Occipital lobe (tissue), 2 donors: ENCODE results near the gene HSPA12A. TPM values are rescaled to one million over a fixed set of nuclear protein-coding genes. Genes with fewer than 3 reads are reported as not detected.
A peak's percentile ranks its signal among the peaks of the same experiment; 100 is the strongest.

Experiments
- DNase-seq: peaks from one replicate; lab custom pipeline; 2025; lab: John Stamatoyannopoulos, UW
- total RNA-seq: library from RNA; depleted of rRNA; stranded (reverse); fragments of >200 nt; gene quantifications from one replicate; pipeline ENCODE4 v1.2.3, GENCODE V29; 2014

The HSPA12A gene
- total RNA-seq, 1 donor from 2014 or later: 17.3 TPM

DNA sequence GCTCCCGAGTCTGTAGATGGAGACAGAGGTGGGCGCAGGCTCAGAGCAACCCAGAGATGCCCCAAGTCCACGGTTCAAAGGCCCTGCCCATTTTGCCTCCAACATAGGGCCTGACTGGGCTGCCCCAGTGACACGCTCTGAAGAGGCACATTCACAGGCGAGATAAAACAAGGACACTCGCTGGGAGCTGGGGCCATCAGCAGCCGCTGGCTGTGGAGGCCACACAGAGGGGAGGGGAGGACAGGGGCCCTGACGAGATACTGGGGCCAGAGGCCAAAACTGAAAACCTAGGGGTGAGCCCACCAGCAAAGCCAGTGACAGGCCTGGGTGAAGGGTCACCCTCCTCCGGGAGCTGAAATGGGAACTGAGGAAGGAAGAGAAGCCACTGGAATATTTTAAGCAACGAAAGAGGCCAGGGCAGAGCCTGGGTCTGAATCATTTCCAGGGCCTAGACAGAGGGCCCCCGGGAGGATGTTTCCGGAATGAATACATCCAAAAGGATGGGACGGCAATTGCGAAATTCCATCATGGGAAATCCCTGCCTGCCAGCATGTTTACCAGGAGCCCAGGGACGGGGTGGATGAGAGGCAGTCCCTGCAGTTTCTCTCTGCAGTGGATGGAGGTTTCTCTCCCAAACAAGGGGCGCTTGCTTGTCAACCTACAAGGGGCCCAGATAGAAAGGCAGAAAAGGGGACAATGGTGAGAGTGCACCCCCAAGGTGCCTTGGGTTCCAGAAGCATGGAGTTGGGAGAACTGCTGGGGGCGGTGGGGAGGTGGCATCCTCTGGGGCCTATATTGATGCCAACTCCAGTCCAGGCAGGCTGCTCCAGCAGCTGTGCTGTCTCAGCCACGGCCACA lies 29.0 kb upstream of the HSPA12A start:
- DNase-seq: no peak

DNA sequence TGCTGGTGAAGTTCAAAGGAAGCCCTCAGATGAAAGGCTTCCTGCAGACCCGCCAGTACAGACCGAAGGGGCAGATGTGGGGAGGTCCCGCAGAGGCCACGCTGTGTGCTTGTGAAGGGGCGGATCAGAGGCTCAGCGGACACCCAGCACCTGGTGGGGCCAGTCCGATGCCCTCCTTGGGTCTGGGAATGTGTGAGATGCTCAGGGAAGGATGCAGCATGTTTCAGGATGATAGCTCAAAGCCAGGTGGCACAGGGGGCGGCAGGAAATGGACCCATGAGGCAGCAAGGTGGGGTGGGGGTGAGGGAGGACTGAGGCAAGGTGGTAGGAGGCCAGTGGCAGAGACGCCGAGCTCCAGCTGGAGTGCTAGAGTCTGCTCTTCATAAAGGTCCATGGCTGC lies 27.9 kb upstream of the HSPA12A start:
- no peak for DNase-seq

DNA sequence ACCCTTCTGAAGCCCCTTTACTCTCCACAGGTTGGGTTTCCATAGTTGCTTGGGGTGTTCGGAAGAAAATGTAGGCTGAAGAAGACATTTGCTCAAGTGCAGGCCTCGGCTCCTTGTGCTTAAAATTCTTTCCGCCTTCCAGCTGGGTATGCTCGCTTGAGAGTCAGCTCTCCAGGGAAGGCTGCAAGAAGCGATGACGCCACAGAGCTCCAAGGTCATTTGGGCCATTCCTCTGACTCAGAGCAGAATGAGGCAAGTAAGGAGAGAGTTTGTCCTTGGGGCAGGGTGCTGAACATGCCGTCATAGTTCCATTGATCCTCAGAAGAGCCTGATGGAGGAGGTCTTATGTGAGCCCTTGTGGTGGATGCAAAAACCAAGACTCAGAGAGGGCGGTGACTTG lies 27.4 kb upstream of the HSPA12A start:
- no peak for DNase-seq

DNA sequence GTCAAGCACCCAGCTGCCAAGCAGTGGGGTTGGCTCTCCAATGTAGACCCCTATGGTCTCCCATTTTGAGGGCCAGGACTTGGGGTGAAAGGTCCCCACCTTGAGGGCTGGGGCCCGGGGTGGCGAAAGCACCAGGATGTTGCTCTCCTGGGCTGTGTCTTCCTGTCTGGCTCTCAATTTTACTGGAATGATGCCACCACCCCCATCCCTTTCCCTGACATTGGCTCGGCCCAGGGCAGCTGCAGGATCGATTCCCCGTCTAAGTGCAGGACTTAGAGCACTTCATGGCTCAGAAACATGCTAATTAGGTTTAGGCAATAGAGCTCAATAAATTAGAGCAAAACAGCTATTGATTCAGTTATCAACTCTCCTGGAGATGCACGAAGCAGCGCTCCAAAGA lies 27.0 kb upstream of the HSPA12A start:
- DNase-seq: no peak

DNA sequence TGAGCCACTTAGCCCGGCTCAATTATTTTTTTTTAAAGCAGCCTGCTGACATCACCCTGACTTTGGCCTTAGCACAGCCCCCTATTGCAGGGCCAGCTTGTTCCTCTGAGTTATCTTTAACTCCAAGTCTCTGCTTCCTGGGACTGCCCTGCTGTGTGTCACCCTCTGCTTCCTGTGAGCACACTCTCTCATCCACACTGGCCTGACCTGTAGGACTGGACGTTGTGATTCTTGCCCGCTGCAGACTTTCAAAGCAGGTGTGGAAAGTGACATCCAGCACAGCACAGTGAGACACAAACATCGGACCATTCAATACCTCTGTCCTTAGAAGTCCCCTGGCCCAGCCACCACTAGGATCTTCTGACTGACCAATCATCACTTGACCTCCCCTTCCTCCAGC lies 26.4 kb upstream of the HSPA12A start:
- DNase-seq: no peak

DNA sequence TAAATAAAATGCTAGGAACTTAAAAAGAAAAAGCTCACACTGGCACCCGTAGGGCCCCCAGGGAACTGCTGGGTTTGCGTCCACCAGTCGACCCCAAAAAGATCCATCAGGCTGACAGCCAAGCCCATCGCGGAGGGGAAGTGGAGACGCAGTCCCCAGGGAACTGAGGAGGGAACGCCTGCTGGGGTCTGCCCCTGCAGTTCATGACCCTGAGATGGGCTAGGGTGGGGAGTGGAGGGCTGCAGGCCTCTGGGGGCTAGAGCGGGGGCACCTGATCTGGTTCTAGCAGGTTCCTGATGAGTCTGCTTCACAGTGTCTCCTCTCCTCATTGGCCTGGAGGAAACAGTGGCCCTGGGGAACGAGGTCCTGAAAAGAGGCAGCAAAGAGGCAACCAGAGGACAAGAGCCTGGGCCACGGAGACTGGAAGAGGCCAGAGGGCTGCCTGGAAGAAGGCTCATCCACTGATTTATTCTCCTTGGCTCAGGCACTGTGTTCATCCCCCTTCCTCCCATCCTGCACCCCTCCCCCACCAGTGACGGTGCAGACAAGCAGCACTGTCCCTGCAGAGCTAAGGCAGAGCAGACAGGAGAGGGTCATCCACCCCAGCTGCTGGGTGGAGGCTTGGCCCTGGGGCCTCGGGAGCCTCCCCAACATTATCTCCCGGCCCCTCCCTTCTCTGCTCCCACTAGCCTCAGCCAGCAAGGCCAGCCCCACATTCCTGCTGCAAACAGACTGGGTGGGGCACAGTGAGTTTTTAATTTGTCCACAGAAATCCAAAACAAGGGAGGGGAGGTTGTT lies 24.7 kb upstream of the HSPA12A start:
- DNase-seq: no peak

DNA sequence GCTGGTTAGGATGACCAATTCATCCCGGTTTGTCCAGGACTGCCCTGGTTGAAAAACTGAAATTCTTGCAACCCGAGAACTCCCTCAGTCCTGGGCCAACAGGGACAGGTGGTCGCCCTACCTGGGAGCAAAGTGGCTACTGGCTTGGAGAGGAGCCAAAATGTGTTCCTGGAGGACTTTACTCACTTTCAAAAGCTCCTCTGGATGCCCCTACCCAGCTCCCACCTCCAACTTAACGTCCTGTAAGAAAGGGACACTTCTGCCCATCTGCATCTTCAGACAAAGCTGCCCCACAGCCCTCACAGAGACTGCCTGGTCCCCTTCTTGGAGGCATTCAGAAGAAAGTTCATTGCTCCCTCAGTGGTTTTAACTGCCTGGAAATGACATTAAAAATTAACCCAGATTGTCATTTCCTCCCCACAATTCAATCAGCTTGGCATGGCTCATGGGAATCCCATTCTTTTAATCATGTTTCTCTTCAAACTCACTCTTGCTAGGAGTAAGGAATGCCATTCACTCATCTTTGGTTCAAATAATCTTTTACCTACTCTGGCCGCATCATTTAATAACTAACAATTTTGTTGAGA lies 24.0 kb upstream of the HSPA12A start:
- no peak for DNase-seq

DNA sequence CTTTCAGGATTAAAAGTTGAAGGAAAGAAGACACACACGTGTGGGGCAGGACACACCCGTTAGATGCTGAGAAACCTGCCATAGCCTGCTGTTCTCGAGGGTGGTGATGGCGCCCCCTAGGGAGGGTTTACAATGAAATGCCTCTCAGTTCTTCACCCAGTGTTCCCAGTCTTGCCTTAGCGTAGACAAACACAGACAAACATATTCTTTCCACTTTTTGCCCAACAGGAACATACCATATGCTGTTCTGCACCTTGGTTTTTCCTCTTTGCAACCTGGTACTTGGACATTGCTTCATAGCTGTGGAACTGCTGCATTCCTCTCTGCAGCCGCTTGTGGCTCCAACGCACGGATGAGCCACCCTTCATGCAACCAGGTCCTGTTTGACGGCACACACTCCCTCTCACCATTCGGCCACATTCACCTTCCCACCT lies 23.3 kb upstream of the HSPA12A start:
- DNase-seq: no peak

DNA sequence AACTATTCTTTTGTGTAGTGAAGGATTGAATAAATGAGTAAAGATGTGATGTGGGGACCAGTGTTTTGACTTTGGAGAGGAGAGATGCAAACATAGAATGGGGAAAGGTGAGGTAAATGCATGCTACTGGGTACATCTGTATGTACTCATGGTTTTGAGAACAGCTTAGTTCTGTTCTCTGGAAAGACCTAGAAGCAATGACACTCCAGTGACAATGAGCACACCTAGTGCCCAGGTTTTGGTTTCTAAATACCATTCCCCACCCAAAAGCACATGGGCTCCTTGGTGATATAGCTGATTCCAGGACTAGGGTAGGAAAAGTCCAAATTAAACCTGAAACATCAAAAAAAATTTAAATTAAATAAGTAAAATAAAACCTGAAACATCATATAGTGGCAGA lies 22.6 kb upstream of the HSPA12A start:
- no peak for DNase-seq

DNA sequence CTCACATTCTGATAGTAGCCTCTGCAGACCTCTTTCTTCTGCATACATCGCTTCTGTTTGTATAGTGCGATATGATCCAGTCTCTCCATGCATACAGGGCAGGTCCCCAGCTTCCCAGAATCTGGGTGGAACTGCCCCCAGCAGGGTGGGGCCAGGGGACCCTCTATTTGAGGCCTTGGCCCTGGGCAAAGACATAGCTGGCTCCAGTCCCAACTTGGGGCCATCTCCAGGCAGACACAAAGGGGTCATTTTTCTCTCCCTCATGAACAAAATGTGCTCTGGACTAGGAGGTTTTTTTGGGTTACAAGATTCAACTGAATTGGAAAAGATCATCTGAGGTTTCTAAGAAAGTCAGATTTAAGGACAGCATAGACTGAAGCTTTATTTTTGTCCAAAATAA lies 21.1 kb upstream of the HSPA12A start:
- DNase-seq: no peak

DNA sequence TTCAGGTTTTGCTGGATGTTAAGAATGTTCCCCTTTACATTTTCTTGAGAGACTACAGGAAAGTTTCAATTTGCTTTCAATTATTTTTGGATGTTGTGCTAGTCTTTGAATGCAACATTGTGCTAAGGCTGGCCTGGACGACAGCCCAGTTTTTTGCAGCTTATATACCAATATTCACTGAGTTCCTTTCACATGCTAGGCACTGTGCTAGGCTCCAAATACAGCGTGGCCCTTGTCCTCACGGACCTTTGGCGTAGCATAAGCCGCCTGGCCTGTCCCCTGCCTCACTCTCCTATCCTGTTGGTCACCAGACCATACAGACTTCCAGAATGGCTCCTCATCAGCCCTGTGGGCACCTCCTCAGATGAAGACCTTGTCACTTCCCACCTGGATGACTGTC lies 19.5 kb upstream of the HSPA12A start:
- peak; percentile 13 for DNase-seq

DNA sequence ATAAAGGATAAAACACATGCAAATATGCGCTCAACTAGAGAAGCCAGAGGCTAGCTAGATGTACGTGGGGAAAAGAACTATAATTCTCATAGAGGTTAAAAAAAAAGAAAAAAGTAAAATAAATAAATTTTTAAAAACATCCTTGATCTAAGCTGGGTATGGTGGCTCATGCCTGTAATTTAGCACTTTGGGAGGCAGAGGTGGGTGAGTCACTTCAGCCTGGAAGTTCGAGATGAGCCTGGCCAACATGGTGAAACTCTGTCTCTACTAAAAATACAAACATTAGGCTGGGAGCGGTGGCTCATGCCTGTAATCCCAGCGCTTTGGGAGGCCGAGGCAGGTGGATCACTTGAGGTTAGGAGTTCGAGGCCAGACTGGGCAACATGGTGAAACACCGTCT lies 18.6 kb upstream of the HSPA12A start:
- DNase-seq: no peak

DNA sequence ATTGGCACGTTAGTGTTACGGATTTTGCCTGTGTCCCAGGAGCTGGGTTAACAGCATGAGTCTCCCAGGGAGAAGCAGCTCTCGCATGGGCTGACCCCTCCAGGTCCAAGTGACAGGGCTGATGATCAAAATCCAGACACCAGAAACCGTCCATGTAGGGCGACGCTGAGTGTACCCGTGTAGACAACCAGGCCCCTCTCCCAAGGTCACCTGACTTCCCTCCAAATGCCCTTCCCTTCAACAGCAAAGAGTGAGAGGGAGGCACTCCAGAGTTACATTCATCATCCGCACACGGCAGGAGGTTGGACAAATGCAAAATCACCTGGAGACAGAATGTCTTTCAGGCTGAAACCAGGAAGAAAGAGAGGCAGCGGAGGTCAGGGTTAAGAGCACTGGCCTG lies 14.9 kb upstream of the HSPA12A start:
- no peak for DNase-seq

DNA sequence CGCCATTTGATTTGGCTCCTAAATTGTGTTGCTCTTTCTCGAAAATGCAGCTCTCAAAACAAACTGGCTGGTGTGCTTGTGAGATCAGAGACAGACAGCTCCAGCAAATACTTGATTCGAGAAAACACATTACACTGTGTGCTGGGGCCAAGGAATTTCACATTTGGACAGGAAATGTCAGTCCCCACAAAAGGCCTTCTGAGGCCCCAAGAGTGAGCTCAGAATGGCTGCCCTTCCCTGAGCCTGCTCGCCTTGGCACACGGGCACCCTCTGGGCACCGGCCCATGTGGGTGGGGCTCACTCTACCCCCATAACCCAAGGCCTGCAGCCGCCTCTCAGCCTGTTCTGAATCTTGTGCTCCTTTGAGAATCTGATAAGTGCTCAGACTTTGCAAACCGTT lies 13.9 kb upstream of the HSPA12A start:
- DNase-seq: peak; percentile 71

DNA sequence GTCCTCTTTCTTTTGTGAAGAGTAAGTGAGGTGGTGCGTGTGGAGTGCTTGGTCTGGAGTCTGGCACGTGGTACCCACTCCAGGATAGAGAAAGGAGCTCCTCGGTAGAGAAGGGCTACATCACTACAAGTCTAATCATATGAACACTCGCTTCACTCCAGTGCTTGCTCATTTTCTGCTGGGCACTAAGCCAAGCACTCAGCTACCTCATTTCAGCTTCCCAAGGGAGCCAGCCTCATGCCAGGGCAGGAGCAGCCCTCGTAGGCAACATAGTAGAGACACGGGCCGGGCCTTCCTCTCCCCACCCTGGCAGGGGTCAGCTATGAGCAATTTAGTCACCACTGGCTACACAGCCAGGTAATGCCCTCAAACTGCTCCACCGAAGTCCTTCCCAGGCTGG lies 11.4 kb upstream of the HSPA12A start:
- no peak for DNase-seq

DNA sequence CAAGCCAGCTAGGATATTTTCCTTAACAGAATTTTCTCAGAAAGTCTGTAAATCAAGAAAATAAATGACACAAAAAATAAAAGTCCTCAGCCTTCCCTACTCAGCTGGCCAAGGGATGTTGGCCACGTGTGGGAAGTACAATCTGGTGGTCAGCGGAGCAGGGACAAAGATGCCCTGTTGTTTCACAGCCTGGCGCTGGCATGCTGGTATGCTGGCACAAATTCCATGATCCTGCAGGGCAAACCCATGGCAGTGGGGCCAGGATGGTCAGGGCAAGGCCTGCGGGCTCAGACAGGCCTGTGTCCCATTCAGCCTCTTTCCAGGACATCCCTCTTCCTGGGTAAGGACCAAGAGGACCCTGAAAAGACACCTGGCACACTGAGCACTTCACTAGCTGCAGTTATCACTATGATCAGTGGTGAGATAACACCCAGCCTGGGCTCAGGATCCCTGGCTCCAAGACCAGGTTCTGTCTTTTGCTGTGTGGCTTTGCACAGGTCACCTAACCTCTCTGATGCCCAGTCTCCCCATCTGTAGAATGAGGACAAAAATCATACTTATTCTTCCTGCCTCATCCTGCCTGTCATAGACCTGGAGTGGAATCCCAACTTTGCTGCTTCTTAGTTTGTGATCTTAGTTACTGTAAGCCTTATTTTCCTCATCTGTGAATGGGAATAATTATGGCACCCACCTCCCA lies 10.8 kb upstream of the HSPA12A start:
- DNase-seq: peak; percentile 51

DNA sequence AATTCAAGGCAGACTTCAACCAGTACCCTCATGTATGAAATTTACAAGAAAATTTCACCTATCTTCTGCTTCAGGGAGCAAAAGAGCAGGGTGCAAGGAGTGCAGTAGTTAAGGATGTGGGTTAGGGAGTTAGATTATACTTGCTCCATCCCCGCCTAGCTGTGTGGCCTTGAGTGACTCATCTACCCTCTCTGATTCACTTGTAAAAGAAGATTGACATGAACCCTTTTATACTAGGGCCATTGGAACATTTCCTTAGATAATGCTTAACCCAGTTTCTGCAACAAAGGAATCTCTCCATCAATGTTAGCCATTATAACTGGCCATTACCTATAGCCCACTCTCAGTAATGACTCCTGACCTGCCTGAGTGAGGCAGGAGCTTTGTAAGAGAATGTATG lies 10.2 kb upstream of the HSPA12A start:
- DNase-seq: no peak

DNA sequence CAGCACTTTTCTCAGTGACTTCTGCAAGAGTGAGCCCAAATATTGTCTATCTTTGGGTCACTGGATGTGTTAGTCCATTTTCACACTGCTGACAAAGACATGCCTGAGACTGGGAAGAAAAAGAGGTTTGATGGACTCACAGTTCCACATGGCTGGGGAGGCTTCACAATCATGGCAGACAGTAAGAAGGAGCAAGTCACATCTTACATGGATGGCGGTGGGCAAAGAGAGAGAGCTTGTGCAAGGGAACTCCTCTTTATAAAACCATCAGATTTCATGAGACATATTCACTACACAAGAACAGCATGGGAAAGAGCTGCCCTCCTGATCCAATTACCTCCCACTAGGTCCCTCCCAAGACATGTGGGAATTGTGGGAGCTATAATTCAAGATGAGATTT lies 6.1 kb upstream of the HSPA12A start:
- DNase-seq: no peak

DNA sequence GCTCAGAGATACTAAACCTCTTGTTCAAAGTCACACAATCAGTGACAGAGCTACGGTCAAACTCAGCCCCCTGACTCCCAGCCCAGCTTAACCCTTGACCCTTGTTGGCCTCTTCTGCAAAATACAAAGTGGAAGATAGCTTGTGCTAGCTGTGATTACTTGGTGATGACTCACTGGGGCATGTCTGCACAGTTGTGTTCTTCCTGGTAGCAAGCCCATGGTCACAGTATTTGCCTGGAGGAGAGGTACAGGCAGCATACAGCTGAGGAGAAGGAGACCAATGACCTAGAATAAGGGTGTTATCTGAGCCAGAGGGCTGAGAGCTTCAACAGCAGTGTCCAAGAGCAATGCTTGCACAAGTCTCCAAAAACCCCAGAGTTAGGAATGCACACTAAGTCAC lies 5.7 kb upstream of the HSPA12A start:
- no peak for DNase-seq

DNA sequence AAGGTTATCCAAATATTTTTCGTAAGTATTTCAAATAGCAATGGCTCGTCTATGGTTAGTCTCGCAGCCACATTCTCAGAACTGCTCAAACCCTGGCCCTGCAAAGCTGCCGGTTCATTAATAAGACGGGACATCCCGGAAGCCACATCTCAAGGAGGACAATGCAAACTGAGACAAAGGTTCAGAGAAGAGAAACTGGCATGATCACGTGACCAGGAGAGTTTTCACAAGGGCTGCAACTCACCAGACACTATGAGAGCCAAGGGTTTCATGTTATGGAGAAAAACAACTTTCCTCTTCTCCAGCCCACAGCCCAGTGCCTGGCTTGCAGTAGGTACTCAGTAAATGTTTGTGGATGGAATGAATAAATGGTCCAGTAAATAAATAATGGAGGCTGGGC lies 5.0 kb upstream of the HSPA12A start:
- no peak for DNase-seq

DNA sequence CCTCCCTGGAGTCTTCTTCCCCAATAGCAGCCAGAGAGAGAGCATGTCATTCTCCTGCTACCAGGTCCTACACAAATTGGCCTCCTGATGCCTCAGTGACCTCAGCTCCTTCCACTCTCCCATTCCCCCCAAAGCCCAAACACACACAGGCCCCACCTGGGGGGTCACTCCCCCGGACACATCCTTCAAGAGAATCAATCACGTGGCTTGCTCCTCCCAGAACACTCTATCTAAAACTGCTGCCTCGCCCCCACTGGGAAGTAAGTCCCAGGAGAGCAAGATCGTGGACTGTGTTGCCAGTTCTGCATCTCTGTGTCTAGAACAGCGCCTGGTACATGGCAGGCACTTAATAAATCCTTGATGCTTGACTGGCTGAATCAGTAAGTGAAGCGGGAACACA lies 2.5 kb upstream of the HSPA12A start:
- DNase-seq: no peak
